HG02678 (cell line): ENCODE data around the gene FLOT1.
A peak's percentile ranks its signal among the peaks of the same experiment; 100 is the strongest.

ENCODE experiments used
- ATAC-seq: cut with Tn5 transposase; IDR thresholded peaks from one replicate; pipeline ENCODE4 v1.9.1; 2021; ENCODE audit warnings: mild to moderate bottlenecking, moderate library complexity; ENCODE audit not compliant: unreplicated experiment

Gene FLOT1

DNA sequence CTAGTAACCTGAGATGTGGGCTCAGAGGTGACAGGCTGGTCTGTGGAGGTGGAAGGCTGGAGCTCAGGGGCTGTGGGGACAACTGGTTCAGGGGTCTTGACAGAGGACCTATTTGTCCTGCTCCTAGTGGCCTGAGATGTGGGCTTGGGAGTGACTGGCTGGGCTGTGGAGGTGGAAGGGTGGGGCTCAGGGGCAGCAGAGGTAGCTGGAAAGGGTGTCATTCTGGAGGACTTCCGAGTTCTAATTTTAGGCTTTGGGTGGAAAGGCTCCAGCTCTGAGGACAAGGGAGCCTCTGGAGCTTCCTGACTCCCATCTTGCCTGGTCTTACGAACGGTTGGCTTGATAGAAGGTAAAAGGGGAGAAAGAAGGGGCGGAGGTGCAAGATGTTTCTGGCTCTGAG is 36.9 kb downstream of the FLOT1 start:
- ATAC-seq: no peak

DNA sequence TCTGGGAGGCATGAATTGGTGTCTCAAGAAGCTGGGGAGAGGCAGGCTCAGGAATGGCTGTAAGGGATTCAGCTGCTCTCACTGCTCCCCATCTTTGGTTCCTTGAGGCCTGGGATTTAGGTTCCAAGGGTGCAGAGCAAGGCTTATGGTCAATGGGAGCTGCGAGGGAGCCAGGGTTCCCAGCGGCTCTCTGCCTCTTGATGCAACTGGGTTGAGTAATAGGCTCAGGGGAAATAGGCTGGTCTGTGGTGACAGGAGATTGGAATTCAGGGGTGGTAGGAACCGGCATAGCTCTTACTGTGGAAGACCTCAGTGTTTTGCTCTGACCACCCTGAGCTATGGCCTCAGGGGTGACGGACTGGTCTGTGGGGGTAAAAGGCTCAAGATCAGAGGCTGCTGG is 38.7 kb downstream of the FLOT1 start:
- no peak for ATAC-seq

DNA sequence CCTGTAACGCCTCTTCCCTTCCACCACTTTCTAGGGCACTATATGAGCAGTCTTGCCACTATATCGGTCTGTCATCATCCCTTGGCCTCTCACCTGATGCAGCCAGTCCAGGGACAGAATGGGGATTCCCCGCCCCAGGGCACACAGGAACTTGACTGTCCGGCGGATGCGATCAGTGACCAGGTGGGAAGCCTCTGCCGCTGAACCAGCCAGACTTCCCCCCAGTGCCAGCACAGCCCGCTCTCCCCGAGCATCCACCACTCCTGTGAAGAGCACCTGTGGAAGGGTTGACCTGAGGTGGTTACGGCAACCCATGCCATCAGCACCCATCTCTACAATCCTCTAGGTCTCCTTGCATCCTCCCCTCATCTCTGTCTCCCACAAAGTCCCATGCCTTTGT is 39.5 kb downstream of the FLOT1 start:
- no peak for ATAC-seq

DNA sequence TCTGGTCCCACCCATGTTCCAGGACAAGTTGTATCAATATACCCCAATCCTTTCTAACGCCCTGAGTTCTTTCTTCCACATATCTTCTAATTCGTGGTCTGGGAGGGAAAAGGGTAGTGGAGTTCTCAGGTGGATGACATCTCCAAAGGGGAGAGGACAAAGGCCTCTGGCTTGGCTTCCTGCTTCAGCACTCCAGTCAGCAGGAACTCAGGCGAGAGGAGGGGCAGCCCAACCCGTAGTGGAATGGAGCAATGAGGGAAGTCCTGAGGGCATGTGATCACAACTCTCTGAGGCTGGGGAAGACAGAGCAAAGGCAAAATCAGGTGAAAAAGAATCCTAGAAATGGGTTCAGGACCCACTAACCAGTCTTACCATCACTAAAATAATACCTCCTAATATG is 42.1 kb downstream of the FLOT1 start:
- ATAC-seq: no peak

DNA sequence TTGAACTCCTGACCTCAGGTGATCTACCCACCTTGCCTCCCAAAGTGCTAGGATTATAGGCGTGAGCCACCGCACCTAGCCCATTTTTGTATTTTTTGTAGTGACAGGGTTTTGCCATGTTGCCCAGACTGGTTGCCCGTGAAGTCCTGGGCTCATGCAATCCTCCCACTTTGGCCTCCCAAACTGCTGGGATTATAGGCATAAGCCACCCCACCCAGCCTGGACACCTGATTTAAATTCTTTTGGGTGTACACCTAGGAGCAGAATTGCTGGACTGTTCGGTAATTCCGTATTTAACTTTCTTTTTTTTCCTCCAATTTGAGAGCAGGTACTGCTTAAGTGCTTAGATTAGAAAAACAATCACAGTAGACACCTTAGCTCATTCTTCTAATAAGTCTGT is 46.1 kb downstream of the FLOT1 start:
- no peak for ATAC-seq

DNA sequence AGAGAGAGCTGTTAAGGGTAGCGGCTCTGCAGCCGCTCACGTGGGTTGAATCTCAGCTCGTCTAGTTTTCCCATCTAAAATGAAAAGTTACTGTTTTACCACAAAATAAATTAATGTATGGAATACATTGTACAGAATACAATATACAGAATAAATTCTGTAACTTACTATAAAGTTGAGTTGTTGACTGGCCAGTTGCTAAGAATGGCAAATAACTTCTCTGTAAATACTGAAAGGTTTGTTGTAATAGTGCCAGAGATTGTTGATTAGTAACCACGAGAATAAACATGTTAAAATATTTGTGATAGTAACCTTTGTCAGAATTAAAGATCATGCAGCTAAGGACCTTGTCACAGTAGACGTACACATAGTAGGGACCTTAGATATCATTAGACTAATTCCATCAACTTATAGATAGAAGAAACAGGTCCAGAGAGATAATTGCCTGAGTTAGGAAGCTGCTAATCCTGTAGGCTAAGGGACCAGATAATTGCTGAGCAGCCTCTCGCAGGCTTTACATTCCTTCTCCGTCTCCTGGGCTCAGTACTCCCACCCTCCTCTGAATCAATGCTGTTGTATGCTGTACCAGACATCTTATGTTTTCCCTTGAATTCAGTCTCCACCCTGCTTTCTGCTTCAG is 51.2 kb downstream of the FLOT1 start:
- no peak for ATAC-seq

DNA sequence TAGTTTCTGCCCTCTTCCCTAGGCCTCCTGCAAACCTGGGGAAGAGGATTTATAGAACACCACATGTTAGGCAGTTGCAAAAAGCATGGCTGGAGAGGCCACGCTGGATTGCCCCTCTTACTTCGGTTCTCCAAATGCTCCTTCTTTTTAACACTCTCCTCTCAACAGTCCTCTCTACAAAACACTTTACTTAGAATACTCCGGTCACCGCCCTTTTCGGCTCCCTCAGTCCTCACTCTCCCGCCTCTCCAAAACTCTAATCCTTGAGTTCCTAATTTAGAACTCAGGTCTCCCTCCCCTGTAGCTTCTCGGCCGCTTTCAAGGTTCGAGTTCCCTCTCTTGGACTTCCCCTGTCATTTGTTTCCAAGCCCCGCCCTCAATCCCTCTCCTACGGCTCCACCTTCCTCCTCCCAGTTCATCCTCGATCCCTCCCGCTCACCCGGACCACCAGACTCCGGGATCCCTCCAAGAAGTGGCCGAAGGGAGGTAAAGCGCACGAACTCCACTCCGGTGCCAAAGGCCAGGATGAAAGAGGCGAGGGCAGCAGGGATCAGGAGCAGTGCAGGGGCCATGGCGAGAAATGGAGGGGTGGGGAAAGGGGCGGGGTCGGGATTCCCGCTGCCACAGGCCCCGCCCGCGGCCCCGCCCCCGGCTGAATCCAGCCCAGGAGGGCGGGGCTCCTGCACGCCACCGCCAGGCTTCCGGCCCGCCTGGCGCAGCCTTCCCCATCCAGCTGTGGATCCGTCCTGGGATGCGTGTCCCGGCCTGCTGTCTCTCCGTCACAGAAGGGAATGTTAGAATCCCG is 51.9 kb downstream of the FLOT1 start, which contains the start of gene NRM:
NRM (minus strand) TSS at position 582 of the 805 bp plus-strand sequence; CDS start at position 572, 10 bp downstream.
- peak; percentile 30 for ATAC-seq

DNA sequence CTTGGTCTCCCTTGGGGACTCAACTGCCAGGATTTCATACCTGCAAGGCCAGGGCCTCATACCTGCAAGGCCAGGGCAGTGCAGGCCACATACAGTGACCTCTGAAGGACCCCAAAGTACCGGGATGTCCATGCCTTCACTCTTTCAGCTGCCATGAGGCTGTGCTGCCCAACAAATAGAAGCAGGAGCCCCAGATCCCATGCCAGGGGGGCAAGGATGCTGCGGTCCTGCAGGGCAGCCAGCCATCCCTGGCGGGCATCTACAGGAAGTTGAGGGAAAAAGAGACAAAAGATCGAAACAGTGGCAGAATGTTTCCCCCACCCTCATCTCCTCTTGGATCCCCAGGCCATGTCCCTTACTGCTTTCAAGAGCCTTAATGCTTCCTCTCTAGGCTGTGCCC is 52.5 kb downstream of the FLOT1 start:
- no peak for ATAC-seq

DNA sequence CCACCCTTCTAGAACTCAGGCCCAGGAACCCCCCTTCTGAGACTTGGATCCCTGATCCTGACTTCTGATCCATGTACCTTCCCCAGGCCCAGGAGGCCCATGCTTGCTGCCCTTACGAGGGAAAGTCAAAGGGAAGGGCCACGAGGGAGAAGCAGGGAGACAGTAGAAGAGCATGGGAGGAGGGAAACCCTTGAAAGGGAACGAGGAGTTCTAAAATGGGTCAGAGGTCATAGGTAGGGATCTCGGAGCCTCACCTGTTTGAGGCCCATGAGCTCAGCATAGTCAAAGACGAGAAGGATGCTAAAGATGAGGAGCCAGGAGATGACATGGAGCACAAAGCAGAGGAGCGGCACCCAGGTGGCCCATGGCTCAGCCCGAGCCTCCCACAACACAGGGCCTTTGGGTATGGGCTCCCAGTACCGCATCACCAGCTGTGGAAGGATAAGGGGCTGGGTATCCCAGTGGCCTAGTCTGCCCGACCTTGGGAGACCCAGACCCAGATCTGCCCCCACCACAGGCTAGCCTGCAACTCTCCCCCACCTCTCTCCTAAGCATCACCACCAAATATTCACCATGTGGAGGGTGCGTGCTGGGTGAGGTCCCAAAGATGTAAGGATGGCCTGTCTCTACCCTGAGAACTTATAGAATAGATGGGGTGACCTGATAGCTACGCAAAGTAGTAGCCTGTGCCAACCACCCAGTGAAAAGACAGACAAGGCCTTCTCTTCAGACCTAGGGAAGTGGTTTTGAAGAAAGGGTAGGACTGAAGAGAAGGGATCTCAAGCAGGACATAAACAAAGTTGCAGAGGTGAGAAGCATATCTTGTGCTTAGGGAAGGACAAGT is 53.2 kb downstream of the FLOT1 start:
- no peak for ATAC-seq

DNA sequence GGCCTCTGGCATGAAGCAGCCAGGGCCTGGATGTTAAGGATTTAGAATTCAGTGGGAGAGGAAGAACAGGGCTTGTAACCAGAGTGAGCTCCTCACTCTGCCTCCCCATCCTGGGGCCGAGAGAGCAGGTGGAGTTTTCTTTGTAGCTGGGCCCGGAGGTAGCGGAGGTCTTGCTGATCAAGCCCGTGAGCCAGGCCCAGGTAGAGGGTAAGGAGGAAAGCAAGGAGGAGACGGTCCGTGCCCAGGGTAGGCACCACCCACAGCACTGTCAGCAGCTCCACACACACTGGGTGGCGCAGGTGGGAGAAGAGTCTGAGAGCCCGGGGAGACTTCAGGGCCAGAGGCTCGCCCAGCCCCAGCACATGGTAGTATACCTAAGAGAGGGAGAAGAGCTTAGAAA is 53.9 kb downstream of the FLOT1 start:
- ATAC-seq: no peak

DNA sequence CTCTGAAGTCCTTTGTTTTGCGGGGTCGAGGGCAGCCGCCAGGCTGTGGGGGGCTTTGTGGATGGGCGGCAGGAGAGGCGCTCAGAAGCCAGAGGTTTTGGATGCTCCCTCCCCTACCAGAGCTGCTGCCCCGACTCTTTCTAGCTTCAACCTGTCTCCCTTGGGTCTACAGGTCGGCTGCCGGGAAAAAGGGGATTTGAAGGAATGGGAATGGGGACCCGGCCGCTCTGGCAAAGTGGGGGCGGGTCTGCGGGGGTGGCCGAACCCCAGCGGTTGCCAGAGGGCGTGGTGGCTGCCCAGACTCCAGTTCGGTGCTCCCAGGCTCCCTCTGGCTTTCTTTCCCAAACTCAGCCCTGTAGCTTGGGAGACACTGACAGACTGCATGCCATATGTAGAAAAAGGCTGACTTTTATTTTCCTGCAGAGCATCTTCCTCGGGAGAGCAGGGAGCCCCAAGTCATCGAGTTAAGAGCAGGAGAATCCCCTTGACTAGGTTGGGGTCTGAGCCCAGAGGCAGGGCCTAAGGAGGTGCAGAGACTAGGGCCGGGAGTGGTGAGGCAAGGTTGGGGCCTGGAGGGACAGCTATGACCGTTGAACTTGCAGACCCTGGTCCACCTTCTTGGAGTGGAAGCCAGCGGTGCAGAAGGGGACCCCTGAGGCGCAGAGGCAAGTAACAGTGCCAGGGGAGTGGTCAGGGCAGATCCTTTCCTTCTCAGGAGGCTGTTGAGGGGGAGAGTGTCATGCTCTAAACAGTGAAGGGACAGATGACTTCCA is 54.6 kb downstream of the FLOT1 start:
- no peak for ATAC-seq

DNA sequence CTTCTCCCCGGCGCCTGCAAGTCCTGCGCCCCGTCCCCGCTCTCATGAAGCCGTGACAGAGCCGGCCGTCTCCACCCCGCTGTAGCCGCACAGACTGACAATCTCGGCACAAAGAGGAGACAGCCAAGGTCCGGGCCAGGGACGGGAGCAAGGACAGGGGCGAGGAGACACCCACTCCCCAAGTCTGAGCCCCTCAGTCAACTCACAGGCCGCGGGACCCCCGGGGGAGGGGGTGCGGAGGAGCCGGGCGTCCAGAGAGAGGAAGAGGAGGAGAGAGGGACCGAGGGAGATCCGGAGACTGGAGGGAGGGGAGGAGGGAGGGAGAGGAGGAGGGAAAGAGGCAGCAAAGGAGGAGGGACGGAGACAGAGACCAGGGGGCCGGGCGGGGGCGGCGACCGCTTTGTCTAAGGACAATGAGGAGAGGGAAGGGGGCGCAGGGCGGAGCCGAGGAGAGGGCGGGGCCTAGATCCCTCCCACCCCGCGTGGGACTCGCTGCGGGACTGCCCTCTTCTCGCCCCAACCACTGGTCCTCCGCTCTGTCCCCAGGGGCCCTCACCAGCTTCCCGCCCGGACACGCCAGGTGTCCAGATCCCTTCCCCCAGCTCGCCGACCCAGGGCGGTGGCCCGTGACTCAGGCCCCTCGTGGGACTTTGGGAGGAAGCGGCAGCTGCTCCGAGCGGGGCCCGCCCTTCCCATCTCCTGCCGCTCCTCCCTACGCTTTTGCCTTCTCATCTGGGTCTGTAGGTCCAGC is 55.4 kb downstream of the FLOT1 start:
- ATAC-seq: peak; percentile 54

DNA sequence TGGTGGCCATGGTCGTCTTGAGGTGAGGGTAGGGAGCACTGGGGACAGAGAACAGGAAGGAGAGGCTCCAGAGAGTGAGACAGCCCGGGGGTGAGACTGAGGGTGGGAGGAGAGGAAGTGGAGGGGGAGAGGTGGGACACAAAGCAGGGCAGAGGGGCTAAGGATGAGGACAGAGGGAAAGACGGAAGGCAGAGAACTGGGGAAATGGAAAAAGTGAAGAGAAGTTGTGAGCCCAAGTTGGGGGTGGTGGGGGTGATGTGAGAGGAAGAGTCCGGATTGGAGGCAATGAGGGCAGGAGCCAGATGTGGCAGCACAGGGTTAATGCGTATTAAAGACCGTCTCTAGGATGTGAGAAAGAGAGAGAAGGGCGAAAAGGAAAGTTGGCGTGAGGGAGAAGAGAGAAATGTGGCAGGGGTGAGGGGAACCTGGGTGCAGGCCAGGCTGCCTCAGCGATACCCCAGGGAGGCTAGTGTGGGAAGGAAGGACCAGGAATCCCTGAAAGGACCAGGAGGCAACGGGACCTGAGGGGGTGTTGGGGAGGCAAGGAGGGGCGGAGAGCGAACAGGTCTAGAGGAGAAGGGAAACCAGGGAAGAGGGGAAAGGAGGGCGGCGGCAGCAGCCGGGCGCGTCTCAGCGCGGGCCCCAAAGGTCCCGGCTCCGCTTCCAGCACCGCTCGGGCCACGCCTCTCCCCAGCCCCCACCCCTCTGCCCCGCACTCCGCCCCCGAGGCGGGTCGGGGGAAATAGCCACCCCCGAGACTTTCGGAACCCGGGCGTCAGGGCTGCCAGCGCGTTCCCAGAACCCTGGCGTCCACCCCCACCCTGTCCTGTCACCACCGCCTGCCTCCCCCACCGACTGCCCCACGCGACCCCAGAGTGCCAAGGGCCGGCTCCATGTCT is 56.2 kb downstream of the FLOT1 start, which contains the start of gene PPP1R18:
PPP1R18 (minus strand) TSS at position 637 of the 899 bp plus-strand sequence; CDS start at position 10, 627 bp downstream.
- ATAC-seq: peak; percentile 19

DNA sequence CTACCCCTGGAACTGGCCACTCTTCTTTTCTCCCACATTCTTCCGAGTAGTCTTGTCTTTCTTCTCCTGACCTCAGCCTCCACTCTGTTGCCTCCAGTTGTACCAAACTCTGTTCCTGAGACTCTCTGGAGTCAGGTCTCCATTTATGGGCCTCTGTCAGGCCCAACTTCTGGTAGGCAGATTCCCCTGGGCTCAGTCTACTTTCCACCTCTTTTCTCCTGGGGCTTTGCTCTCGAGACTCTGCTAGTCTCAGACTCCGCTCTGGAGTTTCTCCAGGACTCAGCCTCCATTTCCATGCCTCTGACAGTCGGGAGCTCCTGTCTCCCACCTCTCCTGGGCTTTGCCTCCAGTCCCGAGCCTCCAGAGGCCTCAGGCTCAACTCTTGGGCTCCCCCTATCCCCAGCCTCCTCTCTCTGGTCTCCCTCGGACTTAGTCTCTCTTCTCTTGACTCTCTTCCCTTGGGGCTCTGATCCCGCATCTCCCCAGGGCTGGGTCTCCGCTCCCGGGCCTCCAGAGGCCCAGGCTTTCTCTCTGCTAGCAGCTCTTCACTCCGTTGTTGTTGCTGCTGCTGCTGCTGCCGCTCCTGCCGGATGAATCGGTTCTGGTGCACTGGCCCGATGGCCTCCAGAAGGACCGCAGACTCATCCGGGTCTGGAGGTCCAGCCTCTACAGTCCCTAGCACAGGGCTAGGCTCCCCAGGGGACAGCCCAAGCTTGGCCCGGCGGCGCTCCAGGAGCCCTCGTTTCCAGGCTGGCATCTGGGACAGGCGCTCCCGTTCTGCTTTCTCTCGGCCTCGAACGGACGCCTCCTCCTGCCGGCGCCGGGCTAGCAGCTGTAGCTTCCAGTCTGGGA is 57.1 kb downstream of the FLOT1 start:
- ATAC-seq: no peak

DNA sequence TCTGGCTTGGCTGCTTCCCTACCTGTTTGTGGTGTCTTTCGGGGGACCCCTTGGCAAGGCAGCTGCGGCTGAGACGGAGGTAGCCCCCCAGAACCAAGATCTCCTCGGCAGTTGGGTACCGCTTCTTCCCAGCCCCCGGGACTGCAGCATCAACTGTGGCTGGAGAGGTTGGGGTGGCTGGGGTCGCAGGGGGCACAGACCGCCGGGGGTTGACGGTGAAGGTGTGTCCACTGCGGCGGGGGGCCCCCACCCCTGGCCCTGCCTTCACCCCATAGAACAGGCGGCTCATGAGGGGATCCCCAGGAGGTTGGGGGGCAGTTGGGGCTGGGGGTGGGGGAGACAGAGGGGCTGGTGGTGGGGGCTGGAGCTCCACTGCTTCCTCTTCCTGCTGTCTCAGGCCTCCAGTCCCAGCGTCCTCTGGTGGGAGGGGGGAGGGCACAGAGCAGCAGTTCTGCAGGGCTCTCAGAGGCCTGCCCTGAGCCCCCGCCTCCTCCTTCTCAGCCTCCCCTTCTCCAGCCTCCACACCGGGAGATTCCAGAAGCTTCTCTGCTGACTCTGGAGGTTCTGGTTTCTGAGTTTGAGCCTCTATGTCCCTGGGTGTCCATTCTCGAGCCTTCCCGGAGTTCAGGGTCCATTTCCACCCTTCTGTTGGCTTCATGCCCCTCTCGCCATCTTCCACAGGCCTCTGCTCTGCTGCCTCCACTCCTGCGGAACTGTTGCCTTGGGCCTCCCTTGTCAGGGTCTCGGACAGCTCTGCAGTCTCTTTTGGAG is 57.9 kb downstream of the FLOT1 start:
- no peak for ATAC-seq

DNA sequence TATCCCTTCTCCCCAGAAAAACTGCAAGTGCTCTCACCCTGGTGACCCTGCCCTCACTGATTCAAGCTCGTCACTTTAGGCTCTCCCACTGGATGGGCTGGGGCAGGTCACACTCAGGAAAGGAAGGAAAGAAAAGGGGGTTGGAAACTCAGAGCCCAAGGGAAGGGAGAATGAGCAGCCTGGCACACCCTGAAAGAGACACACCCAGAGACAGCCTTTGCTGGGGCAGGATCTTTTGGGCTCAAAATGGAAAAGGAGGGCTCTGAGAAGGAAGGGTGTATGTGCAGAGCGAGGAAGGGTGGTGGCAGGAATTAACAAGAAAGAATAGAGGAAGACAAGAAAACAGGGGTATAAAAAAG is 58.5 kb downstream of the FLOT1 start:
- ATAC-seq: no peak
